ENCODE results near the gene ENTPD8.

Gene ENTPD8, protein sequence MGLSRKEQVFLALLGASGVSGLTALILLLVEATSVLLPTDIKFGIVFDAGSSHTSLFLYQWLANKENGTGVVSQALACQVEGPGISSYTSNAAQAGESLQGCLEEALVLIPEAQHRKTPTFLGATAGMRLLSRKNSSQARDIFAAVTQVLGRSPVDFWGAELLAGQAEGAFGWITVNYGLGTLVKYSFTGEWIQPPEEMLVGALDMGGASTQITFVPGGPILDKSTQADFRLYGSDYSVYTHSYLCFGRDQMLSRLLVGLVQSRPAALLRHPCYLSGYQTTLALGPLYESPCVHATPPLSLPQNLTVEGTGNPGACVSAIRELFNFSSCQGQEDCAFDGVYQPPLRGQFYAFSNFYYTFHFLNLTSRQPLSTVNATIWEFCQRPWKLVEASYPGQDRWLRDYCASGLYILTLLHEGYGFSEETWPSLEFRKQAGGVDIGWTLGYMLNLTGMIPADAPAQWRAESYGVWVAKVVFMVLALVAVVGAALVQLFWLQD

DNA sequence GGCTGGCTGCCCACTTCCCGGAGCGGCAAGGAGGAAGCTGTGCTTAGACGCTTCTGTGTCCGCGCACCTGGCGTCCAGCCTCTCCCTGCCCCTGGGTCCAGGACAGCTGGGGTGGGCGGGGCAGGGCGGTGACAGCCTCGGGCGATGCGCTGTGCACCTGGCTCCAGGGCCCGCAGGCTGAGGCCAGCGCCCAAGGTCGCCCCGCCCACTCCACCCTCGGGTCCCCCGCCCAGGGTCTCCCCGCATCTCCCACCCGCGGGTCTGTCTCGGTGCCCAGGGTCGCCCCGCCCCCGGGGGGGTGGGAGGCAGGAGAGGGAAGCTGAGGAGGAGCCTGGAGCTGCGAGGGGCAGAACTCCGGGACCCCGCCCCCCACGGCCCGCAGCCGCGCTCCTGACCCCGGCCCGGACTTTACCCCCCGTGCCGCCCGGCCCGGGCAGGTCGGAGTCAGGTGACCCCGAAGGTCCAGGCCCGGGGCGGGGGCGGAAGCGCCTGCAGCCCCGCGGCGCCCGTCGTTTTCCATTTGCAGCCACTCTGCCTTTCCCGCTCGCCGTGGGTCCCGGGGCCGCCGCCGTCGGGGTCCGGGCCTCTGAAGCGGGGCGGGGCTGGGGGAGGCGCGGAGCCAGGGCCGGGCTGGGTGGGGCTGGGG is at the start of gene ENTPD8:
Gene ENTPD8 (minus strand): TSS at position 69 of the 646 bp plus-strand sequence. CDS start 3,072 bp downstream, outside the sequence.
- DNase-seq = peak; percentile 76

DNA sequence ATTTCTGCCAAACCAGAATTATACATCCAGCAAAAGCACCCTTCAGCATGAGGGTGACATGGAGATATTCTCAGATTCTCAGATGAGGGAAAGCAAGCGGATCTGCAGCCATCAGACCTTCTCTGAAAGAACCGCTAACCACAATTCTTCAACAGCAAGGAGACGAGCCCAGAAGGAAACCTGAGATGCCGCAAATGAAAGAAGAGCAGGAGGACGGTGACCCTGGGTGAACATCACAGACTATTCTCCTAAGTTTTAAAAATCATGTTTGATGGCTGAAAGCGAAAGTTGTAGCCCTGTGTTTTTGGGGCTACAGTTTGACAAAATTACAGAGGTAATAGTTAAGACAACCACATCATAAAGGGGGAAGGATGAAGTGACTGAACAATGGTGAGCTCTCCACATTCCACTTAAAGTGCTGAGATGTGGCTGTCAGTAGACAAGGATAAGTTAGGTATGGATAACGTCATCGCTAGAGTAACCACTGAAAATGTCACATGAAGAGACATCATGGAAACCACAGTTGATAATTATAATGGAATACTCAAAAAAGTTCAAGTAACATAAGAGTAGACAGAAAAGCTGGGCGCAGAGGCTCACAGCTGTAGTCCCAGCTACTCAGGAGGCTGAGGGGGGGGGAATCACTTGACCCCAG is 49.5 kb upstream of the ENTPD8 start:
- DNase-seq = no peak

- no peak for DNase-seq
These were observed 47.7 kb upstream of the ENTPD8 start for GRCh38 chr9:137488906-137489305.

GRCh38 chr9:137488327-137488653 is 47.1 kb upstream of the ENTPD8 start:
- DNase-seq = peak; percentile 59

GRCh38 chr9:137487454-137488326 is 46.5 kb upstream of the ENTPD8 start:
- peak; percentile 42 for DNase-seq

GRCh38 chr9:137486545-137487453 is 45.6 kb upstream of the ENTPD8 start:
- no peak for DNase-seq

DNA sequence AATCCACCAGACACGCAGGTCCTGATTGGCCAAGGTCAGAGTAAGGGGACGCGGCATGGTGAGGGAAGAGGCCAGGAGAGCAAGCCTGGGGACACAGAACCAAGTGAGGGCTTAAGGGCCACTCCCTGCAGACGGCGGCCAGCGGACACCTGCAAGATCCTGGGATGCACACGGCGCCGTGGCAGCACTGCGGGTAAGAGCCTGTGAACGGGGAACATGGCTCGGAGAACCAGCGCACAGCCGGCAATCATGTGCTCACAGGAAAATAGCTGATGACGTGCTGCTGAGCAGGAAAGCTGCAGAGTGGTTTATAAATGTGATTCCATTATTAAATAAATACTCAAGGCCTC is 45.0 kb upstream of the ENTPD8 start:
- DNase-seq = no peak

DNA sequence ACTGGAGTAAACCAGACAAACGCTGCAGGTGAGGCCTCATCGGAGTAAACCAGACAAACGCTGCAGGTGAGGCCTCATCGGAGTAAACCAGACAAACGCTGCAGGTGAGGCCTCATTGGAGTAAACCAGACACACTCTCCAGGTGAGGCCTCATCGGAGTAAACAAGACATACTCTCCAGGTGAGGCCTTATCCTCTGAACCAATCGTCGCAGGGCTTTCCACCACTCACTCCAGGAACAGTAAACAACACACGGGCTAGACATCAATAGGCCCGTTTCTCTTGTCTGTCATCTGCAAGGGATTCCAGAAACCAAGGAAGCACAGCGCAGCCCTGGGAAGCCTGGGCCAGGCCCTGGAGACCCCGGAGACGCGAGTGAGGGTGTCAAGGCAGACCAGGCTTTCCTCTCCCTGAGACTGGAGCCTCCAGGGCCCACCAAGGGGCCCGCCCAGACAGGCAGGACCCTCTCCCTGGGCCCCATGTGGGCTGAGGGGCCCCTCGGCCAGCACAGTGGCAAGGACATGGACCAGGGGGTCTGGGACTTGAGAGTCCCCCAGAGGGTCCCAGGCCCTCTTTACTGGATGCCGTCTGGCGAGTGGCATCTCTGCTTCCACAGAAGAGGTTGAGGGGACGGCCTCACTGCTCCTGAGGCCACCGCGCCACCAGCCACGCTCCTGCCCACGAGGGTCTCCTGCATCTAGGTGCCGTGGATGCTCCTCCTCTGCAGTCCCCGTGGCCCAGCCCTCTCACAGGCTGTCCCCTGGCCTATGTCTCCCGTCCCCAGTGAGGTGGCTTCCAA is 44.4 kb upstream of the ENTPD8 start:
- no peak for DNase-seq

DNA sequence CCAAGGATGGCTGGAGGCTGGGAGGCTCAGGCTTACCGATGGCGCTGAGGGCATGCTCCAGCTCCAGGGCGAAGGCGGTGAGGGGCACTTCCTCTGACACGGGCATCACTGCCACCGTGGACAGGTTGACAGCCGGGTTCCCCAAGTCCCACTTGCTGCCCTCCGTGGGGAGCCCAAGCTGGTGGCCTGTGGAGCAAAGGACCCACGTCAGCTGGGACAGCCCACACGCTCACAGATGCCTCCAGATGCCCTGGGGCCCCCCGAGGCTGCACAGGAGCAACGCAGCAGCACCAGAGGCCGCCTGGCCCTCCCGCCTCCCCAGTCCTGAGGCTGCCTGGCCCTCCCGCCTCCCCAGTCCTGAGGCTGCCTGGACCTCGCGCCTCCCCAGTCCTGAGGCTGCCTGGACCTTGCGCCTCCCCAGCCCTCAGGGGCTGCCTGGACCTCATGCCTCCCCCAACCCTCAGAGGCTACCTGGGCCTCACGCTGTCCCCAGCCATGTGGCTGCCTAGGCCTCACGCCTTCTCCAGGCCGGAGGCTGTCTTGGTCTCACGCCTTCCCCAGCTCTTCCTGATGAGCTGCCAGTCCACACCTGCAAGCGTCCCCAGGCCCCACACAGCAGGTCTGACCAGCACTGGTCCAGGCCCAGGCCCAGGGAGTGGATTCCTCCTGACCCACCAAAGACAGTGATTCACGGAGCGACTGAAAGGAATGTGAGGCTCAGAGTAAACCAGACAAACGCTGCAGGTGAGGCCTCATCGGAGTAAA is 43.6 kb upstream of the ENTPD8 start:
- DNase-seq = no peak

- no peak for DNase-seq
These were observed 41.1 kb upstream of the ENTPD8 start for GRCh38 chr9:137482094-137482781.

DNA sequence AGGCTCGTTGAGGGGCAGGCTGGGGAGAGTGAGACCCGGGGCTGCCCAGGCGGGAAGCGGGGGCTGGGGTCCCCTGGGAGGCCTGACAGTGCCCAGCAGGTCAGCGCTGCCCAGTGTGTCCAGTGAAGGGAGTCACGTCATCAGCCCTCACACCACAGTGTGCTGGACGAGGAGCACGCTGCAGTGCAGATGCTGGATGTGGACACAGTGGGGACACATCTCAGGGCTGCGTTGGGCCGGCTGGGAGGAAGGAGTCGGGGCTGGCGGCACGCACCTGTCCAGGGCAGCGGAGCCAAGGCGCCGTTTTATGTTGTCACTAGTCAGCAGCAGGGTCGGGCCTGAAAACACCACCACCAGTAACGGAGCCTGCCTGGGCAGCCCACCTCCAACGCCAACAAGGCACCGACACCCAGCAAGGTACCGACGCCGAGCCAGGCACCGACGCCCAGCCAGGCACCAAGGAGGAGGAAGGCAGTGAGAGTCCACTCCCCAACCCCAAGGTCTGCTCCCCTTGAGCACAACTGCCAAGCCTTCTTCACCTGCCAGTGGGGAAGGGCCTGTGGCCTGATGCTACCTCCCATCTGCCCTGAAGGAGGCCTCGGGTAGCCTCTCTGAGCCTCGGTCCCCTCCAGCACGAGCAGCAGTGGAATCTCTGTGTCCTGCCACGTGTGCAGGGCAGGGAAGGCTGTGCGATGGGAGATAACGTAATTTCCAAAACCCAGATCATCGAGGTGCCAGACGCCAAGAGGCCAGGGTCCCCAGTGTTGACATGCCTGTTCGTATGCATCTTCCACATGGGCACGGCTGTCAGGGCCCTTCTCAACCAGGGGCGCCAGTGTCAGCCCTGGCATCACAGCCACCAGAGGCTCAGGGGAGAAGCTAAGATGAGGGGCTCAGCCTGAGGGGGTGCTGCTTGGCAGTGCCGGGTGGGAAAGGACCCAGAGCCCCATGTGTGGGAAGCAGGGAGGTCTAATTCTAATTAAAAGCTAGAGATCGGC is 39.8 kb upstream of the ENTPD8 start:
- no peak for DNase-seq

- no peak for DNase-seq
These were observed 38.9 kb upstream of the ENTPD8 start for GRCh38 chr9:137479892-137480685.

DNA sequence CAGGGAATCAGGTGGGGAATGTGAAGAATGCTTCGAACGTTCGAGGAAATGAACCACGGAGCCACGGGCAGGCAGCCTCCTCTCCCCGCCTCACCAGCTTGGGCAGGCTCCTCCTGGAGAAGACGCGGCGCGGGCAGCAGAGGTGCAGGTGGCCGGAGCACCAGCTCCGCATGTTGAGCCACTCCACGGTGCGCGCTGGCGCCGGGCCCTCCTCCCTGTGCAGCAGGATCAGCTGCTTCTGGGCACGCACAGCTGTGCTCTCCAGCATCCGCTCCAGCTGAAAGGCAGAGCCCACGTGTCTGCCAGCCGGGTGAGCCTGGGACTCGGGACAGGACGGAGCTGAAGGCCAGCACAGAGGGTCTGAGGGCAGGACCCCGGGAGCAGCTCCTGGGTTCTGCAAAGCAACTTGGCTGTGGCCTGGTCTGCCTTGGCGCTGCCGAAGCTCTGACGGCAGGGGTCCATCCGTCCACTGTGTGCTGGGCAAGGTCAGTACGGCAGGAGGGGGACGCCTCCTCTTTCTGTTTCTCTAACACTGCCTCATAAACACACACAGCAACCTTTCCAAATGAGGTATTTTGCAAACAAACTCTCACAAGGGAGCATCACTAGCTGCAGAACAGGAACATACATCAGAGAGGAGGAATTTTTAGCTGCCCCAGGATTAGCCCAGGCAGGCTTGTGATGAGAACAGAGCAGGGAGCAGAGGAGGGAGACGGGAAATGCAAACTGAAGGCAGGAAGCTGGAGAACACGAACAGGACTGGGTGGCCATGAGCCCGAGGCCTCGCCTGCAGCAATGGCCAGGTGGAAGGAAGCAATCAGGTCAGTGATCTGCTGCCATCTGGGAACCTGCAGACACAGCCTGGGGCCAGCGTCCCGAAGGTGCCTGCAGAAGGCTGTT is 38.1 kb upstream of the ENTPD8 start:
- DNase-seq = no peak

GRCh38 chr9:137478613-137478961 is 37.4 kb upstream of the ENTPD8 start:
- no peak for DNase-seq

- DNase-seq = no peak
These were observed 36.8 kb upstream of the ENTPD8 start for GRCh38 chr9:137477778-137478612.
